Type B pancreatic cell (in vitro differentiated cells): ENCODE results near the gene SSTR4. TPM values are rescaled to one million over a fixed set of nuclear protein-coding genes. Genes with fewer than 3 reads are reported as not detected.

Experiments
- DNase-seq: peaks from one replicate; pipeline ENCODE4 v3.0.0; 2021; ENCODE audit warnings: mixed read lengths; ENCODE audit not compliant: unreplicated experiment; ENCODE audit errors: extremely low spot score
- H3K27ac Mint-ChIP-seq: 2 replicates; pipeline ENCODE4 v1.8.0; 2021; ENCODE audit warnings: mild to moderate bottlenecking, mixed read lengths
- H3K27me3 Mint-ChIP-seq: 2 replicates; pipeline ENCODE4 v1.8.0; 2021; ENCODE audit warnings: mixed read lengths
- H3K36me3 Mint-ChIP-seq: 2 replicates; pipeline ENCODE4 v1.8.0; 2021; ENCODE audit warnings: mixed read lengths
- H3K4me1 Mint-ChIP-seq: one replicate; pipeline ENCODE4 v1.8.0; 2021; ENCODE audit warnings: mixed read lengths; ENCODE audit not compliant: unreplicated experiment
- H3K4me3 Mint-ChIP-seq: 2 replicates; pipeline ENCODE4 v1.8.0; 2021; ENCODE audit warnings: mild to moderate bottlenecking, mixed read lengths
- H3K9me3 Mint-ChIP-seq: 2 replicates; pipeline ENCODE4 v1.8.0; 2021; ENCODE audit warnings: mixed read lengths
- total RNA-seq: library from RNA; stranded (reverse); gene quantifications from 2 replicates; pipeline ENCODE4 v1.2.1, GENCODE V29; 2021; ENCODE audit warnings: low replicate concordance
- TF ChIP-seq, protein P1 (sequence below): fragments of 200-600 bp; sonication (generic); conservative IDR thresholded peaks from 2 replicates; pipeline ENCODE4 v1.5.0; 2021; ENCODE audit warnings: antibody characterized with exemption, mild to moderate bottlenecking

SSTR4 gene
- total RNA-seq, 1 donor from 2014 or later: not detected

DNA sequence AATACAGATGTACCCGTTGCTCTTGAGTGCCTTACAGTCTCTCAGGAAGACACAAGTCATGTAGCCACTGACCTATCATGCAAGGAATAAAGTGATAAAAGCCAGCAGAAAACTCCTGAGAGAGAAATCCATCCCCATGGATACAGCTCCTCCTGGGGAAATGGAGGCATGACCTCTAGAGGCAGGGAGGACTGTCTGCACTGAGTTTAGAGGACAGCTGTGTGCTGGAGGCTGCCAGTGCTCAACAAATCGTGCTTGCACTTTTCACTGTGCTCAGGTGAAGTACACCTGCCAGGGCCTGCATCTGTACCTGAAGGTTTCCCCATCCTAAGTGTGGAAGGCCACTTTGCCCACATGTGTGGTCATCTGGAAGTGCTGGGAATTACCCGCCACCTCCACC is 38.9 kb downstream of the SSTR4 start:
- Mint-ChIP-seq H3K27me3 (peaks cover 16% of the 10 kb centered on the region), H3K4me3 (no peak overlapping the region), H3K9me3 (no peaks in the 10 kb centered on the region), H3K27ac (no peak overlapping the region), H3K36me3 (no peaks in the 10 kb centered on the region), H3K4me1 (peaks cover 9% of the 10 kb centered on the region)
- DNase-seq: no peak
- TF ChIP-seq, protein P1, sequence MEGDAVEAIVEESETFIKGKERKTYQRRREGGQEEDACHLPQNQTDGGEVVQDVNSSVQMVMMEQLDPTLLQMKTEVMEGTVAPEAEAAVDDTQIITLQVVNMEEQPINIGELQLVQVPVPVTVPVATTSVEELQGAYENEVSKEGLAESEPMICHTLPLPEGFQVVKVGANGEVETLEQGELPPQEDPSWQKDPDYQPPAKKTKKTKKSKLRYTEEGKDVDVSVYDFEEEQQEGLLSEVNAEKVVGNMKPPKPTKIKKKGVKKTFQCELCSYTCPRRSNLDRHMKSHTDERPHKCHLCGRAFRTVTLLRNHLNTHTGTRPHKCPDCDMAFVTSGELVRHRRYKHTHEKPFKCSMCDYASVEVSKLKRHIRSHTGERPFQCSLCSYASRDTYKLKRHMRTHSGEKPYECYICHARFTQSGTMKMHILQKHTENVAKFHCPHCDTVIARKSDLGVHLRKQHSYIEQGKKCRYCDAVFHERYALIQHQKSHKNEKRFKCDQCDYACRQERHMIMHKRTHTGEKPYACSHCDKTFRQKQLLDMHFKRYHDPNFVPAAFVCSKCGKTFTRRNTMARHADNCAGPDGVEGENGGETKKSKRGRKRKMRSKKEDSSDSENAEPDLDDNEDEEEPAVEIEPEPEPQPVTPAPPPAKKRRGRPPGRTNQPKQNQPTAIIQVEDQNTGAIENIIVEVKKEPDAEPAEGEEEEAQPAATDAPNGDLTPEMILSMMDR: no peak

GRCh38 chr20:23077277-23077676 is 42.2 kb downstream of the SSTR4 start:
- TF ChIP-seq, protein P1: no peak
- no peaks in the 10 kb centered on the region for H3K9me3 Mint-ChIP-seq
- peaks cover 18% of the 10 kb centered on the region for H3K27me3 Mint-ChIP-seq
- H3K36me3 Mint-ChIP-seq: no peaks in the 10 kb centered on the region
- no peak overlapping the region for H3K27ac Mint-ChIP-seq
- no peak for DNase-seq
- H3K4me3 Mint-ChIP-seq: no peak overlapping the region
- peaks cover 6% of the 10 kb centered on the region for H3K4me1 Mint-ChIP-seq

- TF ChIP-seq, protein P1: no peak
- Mint-ChIP-seq H3K9me3 (no peaks in the 10 kb centered on the region), H3K4me1 (peaks cover 14% of the 10 kb centered on the region), H3K4me3 (no peak overlapping the region), H3K27ac (no peak overlapping the region), H3K27me3 (peaks cover 19% of the 10 kb centered on the region), H3K36me3 (no peaks in the 10 kb centered on the region)
- no peak for DNase-seq
Observed at GRCh38 chr20:23078351-23079015, 43.4 kb downstream of the SSTR4 start.

DNA sequence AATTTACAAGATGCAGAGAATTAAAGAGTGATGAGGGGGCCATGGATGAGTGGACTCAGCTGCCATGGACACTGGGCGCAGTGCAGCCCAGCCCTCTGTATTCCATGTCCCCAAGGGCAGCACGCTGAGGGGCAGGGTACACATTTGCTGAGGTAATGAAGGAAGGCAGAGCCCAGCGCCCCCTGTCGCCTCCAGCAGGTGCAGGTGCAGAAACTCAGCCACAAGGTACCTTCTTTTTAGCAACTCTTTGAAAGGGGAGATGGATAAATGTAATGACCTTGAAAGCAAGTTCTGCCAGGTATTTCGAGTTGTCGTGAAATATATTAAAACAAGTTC is 43.9 kb downstream of the SSTR4 start:
- TF ChIP-seq, protein P1: peak; percentile 63
- H3K9me3 Mint-ChIP-seq: no peaks in the 10 kb centered on the region
- no peak overlapping the region for H3K27ac Mint-ChIP-seq
- no peak overlapping the region for H3K4me3 Mint-ChIP-seq
- H3K27me3 Mint-ChIP-seq: peaks cover 19% of the 10 kb centered on the region
- H3K4me1 Mint-ChIP-seq: peaks cover 15% of the 10 kb centered on the region
- DNase-seq: no peak
- no peaks in the 10 kb centered on the region for H3K36me3 Mint-ChIP-seq

DNA sequence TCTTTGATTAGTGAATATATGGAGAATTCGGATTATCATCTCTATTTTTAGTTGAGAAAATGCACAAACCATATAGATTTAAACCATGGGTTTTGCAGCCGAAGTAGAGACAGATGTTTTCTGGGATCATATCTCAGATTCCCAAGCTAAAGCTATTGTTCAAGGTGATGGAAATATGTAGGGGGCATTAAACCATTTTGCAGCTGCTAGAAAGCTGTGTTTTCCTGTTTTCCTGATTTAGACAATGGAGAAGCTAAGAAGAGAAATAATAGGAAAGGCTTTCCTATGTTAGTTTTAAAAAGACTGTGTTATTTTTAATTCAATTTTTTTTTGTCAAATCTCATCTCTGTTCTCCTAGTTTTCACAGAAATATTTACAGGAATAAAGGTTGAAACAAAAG is 44.8 kb downstream of the SSTR4 start:
- Mint-ChIP-seq H3K4me3 (no peak overlapping the region), H3K4me1 (peaks cover 15% of the 10 kb centered on the region), H3K27me3 (peaks cover 19% of the 10 kb centered on the region), H3K36me3 (no peaks in the 10 kb centered on the region), H3K9me3 (no peaks in the 10 kb centered on the region), H3K27ac (no peak overlapping the region)
- TF ChIP-seq, protein P1: no peak
- DNase-seq: no peak

DNA sequence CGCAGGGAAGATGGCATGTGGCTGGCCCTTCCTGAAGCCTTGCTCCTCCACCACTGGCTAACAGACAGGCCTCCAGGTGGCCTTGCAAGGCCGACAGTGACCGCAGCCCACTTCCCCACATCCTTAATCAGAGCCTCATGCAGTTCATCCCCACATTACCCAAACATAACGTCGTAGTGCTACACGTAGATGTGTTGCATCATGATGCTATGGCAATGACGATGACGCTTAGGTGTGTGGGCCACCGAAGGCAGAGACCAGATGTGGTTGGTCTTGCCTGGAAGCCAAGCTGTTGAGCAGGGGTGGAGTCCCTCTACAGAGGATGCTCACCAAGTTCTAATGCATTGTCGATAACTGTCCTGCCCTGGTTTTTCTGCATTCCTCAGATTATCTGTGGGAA is 45.4 kb downstream of the SSTR4 start:
- no peaks in the 10 kb centered on the region for H3K36me3 Mint-ChIP-seq
- H3K9me3 Mint-ChIP-seq: no peaks in the 10 kb centered on the region
- peaks cover 19% of the 10 kb centered on the region for H3K27me3 Mint-ChIP-seq
- peaks cover 15% of the 10 kb centered on the region for H3K4me1 Mint-ChIP-seq
- no peak overlapping the region for H3K4me3 Mint-ChIP-seq
- no peak overlapping the region for H3K27ac Mint-ChIP-seq
- TF ChIP-seq, protein P1: no peak
- no peak for DNase-seq
